HG02588 (cell line): ENCODE data around the gene TYMP.

Experiments used
- ATAC-seq: cut with Tn5 transposase; IDR thresholded peaks from one replicate; pipeline ENCODE4 v1.9.1; 2021; ENCODE audit warnings: mild to moderate bottlenecking, moderate library complexity; ENCODE audit not compliant: unreplicated experiment

Gene TYMP

GRCh38 chr22:50506611-50507420, 23.0 kb downstream of the TYMP start:
- peak; percentile 5 for ATAC-seq

GRCh38 chr22:50505776-50506610, 23.8 kb downstream of the TYMP start:
- ATAC-seq = no peak

GRCh38 chr22:50505276-50505775, 24.5 kb downstream of the TYMP start:
- ATAC-seq = no peak

- no peak for ATAC-seq
Observed at GRCh38 chr22:50504369-50505211, 25.2 kb downstream of the TYMP start.

- ATAC-seq = no peak
Observed at GRCh38 chr22:50503475-50504145, 26.2 kb downstream of the TYMP start.

GRCh38 chr22:50502628-50503474, 27.0 kb downstream of the TYMP start:
- ATAC-seq = no peak

GRCh38 chr22:50502096-50502495, 27.7 kb downstream of the TYMP start:
- no peak for ATAC-seq

GRCh38 chr22:50500452-50500851, 29.4 kb downstream of the TYMP start:
- ATAC-seq = no peak

GRCh38 chr22:50498322-50498890, 31.4 kb downstream of the TYMP start:
- ATAC-seq = no peak

- ATAC-seq = no peak
Observed at GRCh38 chr22:50497093-50497492, 32.7 kb downstream of the TYMP start.

GRCh38 chr22:50490531-50491308, 39.1 kb downstream of the TYMP start:
- ATAC-seq = no peak

- no peak for ATAC-seq
Observed at GRCh38 chr22:50489363-50490243, 40.2 kb downstream of the TYMP start.

GRCh38 chr22:50488886-50489285, 40.9 kb downstream of the TYMP start:
- ATAC-seq = no peak

GRCh38 chr22:50488006-50488677, 41.7 kb downstream of the TYMP start:
- ATAC-seq = no peak

GRCh38 chr22:50487290-50488005, 42.4 kb downstream of the TYMP start:
- no peak for ATAC-seq
